K562 (cell line): Measurements from ENCODE around the gene WDR46. TPM values are rescaled to one million over a fixed set of nuclear protein-coding genes. Genes with fewer than 3 reads are reported as not detected.

Source experiments
- ESRRA ChIP-seq: fragments of 450-650 bp; IDR thresholded peaks from 2 replicates; pipeline ENCODE4 v1.6.1; 2014; ENCODE audit warnings: low read depth, mild to moderate bottlenecking, moderate library complexity, borderline replicate concordance
- NR1H2 ChIP-seq: sonication (generic); formaldehyde crosslinking; IDR thresholded peaks from 2 replicates; pipeline ENCODE4 v1.4.0; 2020; ENCODE audit warnings: mild to moderate bottlenecking, missing genetic modification reagents
- NUFIP1 ChIP-seq: fragments of 450-650 bp; IDR thresholded peaks from 2 replicates; pipeline ENCODE4 v1.6.1; 2018; ENCODE audit not compliant: partially characterized antibody
- PCBP2 ChIP-seq: fragments of 200-400 bp; formaldehyde crosslinking; IDR thresholded peaks from 2 replicates; pipeline ENCODE4 v1.6.1; 2018; ENCODE audit warnings: low read length, low read depth, mild to moderate bottlenecking, moderate library complexity; ENCODE audit not compliant: poor library complexity, severe bottlenecking
- RFX1 ChIP-seq: fragments of 450-650 bp; IDR thresholded peaks from 2 replicates; pipeline ENCODE4 v1.6.1; 2016; ENCODE audit warnings: mild to moderate bottlenecking, moderate library complexity
- RNF2 ChIP-seq: sonication (generic); IDR thresholded peaks from 2 replicates; pipeline ENCODE4 v1.6.1; 2016
- SMARCA4 ChIP-seq: fragments of 450-650 bp; IDR thresholded peaks from 2 replicates; pipeline ENCODE4 v1.6.1; 2016
- YBX1 ChIP-seq: fragments of 450-650 bp; IDR thresholded peaks from 2 replicates; pipeline ENCODE4 v1.7.1; 2016; ENCODE audit warnings: mild to moderate bottlenecking
- polyA plus RNA-seq, 8 experiments: library from polyadenylated mRNA; depleted of rRNA in 4 of 8; stranded (reverse) in 5 of 8; unstranded in 3 of 8; fragments of >200 nt; fragmentation: Nextera tagmentation in 2 of 8; fragmentation: Illumina TruSeq in 1 of 8; extraction: Ambion mirVana in 2 of 8; extraction: Trizol in 1 of 8; gene quantifications; 2 replicates each; pipeline versions ENCODE4 v1.2.1 to v1.2.3, GENCODE V29; 2011 to 2014; ENCODE audit warnings: inconsistent platforms in 1 of 8, missing spikeins in 1 of 8
- total RNA-seq, 7 experiments: library from RNA; depleted of rRNA in 6 of 7; stranded (reverse); fragments of >200 nt in 6 of 7; fragmentation: Illumina TruSeq in 2 of 7; extraction: Trizol in 2 of 7; gene quantifications; 2 replicates each; pipeline versions ENCODE4 v1.2.1 to v1.2.3, GENCODE V29; 2011 to 2021; ENCODE audit warnings: low replicate concordance in 1 of 7
- TF ChIP-seq, protein P1 (sequence below): sonication (generic); formaldehyde crosslinking; IDR thresholded peaks from 2 replicates; pipeline ENCODE4 v1.8.0; 2023; ENCODE audit warnings: missing genetic modification reagents, mild to moderate bottlenecking, borderline replicate concordance
- TF ChIP-seq, protein P2 (sequence below): sonication (generic); formaldehyde crosslinking; IDR thresholded peaks from 2 replicates; pipeline ENCODE4 v1.8.0; 2022; ENCODE audit warnings: mild to moderate bottlenecking, missing genetic modification reagents
- TF ChIP-seq, protein P3 (sequence below): fragments of 200-800 bp; sonication (Bioruptor generic); IDR thresholded peaks from 2 replicates; pipeline ENCODE4 v1.6.1; 2017; ENCODE audit warnings: missing genetic modification characterization, missing compliant biosample characterization
- TF ChIP-seq, protein P4 (sequence below): sonication (generic); formaldehyde crosslinking; IDR thresholded peaks from 2 replicates; pipeline ENCODE4 v1.8.1; 2023; ENCODE audit warnings: mild to moderate bottlenecking, missing genetic modification reagents
- TF ChIP-seq, protein P5 (sequence below), 2 experiments: fragments of 450-650 bp in 1 of 2; sonication (generic) in 1 of 2; formaldehyde crosslinking; conservative IDR thresholded peaks; 2 replicates each; pipeline versions ENCODE4 v1.4.0 to v1.8.1; 2020 to 2022; ENCODE audit warnings: mild to moderate bottlenecking in 1 of 2, missing genetic modification reagents in 1 of 2
- TF ChIP-seq, protein P6 (sequence below): fragments of 450-650 bp; IDR thresholded peaks from 2 replicates; pipeline ENCODE4 v1.6.1; 2018; ENCODE audit not compliant: partially characterized antibody

The WDR46 gene
- total and polyA plus RNA-seq, 9 of the 15 experiments (the other 6 are each of a cell fraction or from before 2014, with no cell fraction given) = 8.9 to 146 (median 93.1) TPM

DNA sequence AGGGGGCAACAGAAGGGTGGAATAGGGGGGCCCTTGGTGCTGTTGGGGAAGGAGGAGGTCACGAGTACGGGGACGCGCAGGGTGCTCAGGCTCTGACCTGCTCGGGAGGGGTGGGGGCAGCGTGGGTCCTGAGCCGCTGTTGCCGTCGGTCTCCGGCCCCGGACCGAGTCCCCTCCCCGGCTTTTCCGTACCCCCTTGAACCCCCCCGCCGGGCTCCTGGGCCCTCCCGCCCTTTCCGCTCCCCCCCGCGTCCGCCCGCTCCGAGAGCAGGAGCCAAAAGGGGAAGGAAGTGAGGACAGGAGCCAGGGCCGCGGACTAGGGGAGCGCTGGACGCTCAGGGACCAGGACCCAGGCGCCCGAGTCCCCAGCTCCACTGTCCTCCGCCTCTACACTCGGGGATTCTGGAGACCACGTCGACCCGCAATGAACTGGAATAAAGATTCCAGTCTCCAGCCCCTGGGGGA is 9.8 kb upstream of the WDR46 start, which contains the start of gene RGL2 (continued):
- TF ChIP-seq, protein P1, sequence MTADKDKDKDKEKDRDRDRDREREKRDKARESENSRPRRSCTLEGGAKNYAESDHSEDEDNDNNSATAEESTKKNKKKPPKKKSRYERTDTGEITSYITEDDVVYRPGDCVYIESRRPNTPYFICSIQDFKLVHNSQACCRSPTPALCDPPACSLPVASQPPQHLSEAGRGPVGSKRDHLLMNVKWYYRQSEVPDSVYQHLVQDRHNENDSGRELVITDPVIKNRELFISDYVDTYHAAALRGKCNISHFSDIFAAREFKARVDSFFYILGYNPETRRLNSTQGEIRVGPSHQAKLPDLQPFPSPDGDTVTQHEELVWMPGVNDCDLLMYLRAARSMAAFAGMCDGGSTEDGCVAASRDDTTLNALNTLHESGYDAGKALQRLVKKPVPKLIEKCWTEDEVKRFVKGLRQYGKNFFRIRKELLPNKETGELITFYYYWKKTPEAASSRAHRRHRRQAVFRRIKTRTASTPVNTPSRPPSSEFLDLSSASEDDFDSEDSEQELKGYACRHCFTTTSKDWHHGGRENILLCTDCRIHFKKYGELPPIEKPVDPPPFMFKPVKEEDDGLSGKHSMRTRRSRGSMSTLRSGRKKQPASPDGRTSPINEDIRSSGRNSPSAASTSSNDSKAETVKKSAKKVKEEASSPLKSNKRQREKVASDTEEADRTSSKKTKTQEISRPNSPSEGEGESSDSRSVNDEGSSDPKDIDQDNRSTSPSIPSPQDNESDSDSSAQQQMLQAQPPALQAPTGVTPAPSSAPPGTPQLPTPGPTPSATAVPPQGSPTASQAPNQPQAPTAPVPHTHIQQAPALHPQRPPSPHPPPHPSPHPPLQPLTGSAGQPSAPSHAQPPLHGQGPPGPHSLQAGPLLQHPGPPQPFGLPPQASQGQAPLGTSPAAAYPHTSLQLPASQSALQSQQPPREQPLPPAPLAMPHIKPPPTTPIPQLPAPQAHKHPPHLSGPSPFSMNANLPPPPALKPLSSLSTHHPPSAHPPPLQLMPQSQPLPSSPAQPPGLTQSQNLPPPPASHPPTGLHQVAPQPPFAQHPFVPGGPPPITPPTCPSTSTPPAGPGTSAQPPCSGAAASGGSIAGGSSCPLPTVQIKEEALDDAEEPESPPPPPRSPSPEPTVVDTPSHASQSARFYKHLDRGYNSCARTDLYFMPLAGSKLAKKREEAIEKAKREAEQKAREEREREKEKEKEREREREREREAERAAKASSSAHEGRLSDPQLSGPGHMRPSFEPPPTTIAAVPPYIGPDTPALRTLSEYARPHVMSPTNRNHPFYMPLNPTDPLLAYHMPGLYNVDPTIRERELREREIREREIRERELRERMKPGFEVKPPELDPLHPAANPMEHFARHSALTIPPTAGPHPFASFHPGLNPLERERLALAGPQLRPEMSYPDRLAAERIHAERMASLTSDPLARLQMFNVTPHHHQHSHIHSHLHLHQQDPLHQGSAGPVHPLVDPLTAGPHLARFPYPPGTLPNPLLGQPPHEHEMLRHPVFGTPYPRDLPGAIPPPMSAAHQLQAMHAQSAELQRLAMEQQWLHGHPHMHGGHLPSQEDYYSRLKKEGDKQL (CRISPR knock-in tag) = 0 out of 2 replicates have a peak, but pooled peaks have one; percentile 18
- TF ChIP-seq, protein P2, sequence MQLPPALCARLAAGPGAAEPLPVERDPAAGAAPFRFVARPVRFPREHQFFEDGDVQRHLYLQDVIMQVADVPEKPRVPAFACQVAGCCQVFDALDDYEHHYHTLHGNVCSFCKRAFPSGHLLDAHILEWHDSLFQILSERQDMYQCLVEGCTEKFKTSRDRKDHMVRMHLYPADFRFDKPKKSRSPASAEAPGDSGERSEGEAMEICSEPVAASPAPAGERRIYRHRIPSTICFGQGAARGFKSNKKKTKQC (CRISPR knock-in tag) = no peak
- no peak for TF ChIP-seq PCBP2
- 0 out of 2 replicates have a peak, but pooled peaks have one; percentile 10 for TF ChIP-seq ESRRA
- no peak for TF ChIP-seq NUFIP1
- TF ChIP-seq, protein P3, sequence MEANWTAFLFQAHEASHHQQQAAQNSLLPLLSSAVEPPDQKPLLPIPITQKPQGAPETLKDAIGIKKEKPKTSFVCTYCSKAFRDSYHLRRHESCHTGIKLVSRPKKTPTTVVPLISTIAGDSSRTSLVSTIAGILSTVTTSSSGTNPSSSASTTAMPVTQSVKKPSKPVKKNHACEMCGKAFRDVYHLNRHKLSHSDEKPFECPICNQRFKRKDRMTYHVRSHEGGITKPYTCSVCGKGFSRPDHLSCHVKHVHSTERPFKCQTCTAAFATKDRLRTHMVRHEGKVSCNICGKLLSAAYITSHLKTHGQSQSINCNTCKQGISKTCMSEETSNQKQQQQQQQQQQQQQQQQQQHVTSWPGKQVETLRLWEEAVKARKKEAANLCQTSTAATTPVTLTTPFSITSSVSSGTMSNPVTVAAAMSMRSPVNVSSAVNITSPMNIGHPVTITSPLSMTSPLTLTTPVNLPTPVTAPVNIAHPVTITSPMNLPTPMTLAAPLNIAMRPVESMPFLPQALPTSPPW (CRISPR knock-in tag) = peak; percentile 99
- TF ChIP-seq YBX1 = no peak
- TF ChIP-seq, protein P4, sequence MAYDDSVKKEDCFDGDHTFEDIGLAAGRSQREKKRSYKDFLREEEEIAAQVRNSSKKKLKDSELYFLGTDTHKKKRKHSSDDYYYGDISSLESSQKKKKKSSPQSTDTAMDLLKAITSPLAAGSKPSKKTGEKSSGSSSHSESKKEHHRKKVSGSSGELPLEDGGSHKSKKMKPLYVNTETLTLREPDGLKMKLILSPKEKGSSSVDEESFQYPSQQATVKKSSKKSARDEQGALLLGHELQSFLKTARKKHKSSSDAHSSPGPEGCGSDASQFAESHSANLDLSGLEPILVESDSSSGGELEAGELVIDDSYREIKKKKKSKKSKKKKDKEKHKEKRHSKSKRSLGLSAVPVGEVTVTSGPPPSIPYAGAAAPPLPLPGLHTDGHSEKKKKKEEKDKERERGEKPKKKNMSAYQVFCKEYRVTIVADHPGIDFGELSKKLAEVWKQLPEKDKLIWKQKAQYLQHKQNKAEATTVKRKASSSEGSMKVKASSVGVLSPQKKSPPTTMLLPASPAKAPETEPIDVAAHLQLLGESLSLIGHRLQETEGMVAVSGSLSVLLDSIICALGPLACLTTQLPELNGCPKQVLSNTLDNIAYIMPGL (CRISPR knock-in tag) = no peak
- TF ChIP-seq NR1H2 = no peak
- TF ChIP-seq RNF2 = no peak
- TF ChIP-seq RFX1 = no peak
- TF ChIP-seq, protein P5, sequence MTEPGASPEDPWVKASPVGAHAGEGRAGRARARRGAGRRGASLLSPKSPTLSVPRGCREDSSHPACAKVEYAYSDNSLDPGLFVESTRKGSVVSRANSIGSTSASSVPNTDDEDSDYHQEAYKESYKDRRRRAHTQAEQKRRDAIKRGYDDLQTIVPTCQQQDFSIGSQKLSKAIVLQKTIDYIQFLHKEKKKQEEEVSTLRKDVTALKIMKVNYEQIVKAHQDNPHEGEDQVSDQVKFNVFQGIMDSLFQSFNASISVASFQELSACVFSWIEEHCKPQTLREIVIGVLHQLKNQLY (CRISPR knock-in tag; conservative IDR thresholded peaks at IDR 0.05) = no peak
- TF ChIP-seq, protein P6, sequence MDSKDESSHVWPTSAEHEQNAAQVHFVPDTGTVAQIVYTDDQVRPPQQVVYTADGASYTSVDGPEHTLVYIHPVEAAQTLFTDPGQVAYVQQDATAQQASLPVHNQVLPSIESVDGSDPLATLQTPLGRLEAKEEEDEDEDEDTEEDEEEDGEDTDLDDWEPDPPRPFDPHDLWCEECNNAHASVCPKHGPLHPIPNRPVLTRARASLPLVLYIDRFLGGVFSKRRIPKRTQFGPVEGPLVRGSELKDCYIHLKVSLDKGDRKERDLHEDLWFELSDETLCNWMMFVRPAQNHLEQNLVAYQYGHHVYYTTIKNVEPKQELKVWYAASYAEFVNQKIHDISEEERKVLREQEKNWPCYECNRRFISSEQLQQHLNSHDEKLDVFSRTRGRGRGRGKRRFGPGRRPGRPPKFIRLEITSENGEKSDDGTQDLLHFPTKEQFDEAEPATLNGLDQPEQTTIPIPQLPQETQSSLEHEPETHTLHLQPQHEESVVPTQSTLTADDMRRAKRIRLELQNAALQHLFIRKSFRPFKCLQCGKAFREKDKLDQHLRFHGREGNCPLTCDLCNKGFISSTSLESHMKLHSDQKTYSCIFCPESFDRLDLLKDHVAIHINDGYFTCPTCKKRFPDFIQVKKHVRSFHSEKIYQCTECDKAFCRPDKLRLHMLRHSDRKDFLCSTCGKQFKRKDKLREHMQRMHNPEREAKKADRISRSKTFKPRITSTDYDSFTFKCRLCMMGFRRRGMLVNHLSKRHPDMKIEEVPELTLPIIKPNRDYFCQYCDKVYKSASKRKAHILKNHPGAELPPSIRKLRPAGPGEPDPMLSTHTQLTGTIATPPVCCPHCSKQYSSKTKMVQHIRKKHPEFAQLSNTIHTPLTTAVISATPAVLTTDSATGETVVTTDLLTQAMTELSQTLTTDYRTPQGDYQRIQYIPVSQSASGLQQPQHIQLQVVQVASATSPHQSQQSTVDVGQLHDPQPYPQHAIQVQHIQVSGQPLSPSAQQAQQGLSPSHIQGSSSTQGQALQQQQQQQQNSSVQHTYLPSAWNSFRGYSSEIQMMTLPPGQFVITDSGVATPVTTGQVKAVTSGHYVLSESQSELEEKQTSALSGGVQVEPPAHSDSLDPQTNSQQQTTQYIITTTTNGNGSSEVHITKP = peak; percentile 71
- TF ChIP-seq SMARCA4 = no peak; the same call in 1 of the 2 replicates
